22Rv1 (cell line): ENCODE results near the gene PPM1H.

Source experiments
- ZFX ChIP-seq: fragments of 450-650 bp; IDR thresholded peaks from 2 replicates; pipeline ENCODE4 v1.6.1; 2017; ENCODE audit warnings: antibody characterized with exemption, borderline replicate concordance
- TF ChIP-seq, protein P1 (sequence below): fragments of 450-650 bp; IDR thresholded peaks from 2 replicates; pipeline ENCODE4 v1.5.1; 2017; ENCODE audit warnings: mild to moderate bottlenecking

DNA sequence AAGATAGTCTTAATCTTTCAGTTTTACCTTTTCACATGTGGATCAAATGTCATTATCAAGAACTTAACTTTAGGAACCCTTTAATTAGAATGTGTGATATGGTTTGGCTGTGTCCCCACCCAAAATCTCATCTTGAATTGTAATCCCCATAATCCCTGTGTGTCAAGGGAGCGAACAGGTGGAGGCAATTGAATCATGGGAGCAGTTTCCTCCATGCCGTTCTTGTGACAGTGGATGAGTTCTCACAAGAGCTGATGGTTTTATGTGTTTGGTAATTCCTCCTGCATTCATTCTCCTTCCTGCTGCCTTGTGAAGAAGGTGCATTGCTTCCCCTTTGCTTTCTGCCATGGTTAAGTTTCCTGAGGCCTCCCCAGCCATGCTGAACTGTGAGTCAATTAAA is 307.8 kb downstream of the PPM1H start:
- TF ChIP-seq, protein P1, sequence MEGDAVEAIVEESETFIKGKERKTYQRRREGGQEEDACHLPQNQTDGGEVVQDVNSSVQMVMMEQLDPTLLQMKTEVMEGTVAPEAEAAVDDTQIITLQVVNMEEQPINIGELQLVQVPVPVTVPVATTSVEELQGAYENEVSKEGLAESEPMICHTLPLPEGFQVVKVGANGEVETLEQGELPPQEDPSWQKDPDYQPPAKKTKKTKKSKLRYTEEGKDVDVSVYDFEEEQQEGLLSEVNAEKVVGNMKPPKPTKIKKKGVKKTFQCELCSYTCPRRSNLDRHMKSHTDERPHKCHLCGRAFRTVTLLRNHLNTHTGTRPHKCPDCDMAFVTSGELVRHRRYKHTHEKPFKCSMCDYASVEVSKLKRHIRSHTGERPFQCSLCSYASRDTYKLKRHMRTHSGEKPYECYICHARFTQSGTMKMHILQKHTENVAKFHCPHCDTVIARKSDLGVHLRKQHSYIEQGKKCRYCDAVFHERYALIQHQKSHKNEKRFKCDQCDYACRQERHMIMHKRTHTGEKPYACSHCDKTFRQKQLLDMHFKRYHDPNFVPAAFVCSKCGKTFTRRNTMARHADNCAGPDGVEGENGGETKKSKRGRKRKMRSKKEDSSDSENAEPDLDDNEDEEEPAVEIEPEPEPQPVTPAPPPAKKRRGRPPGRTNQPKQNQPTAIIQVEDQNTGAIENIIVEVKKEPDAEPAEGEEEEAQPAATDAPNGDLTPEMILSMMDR, result no peak
- no peak for TF ChIP-seq ZFX
